Keratinocyte (primary cell): Measurements from ENCODE around the gene XK. TPM values are rescaled to one million over a fixed set of nuclear protein-coding genes. Genes with fewer than 3 reads are reported as not detected.

Experiments used
- DNase-seq: peaks from one replicate; pipeline ENCODE4 v3.0.0-alpha.2; 2011; ENCODE audit warnings: low read depth, missing footprints, low spot score
- FAIRE-seq: peaks from 2 replicates; lab custom pipeline; 2011; peaks lifted over from hg19 to GRCh38; lab: Jason Lieb, UNC
- H2AFZ ChIP-seq: 2 replicates; pipeline ENCODE4 v1.6.0; 2012; ENCODE audit warnings: low read length, control low read depth, inconsistent platforms; ENCODE audit not compliant: control insufficient read depth
- H3K27ac ChIP-seq: 2 replicates; pipeline ENCODE4 v1.5.1; 2011; ENCODE audit warnings: low read length; ENCODE audit not compliant: control insufficient read depth, insufficient read depth
- H3K27me3 ChIP-seq: 3 replicates; pipeline ENCODE4 v1.6.0; 2011; ENCODE audit warnings: low read length; ENCODE audit not compliant: control insufficient read depth, insufficient read depth; ENCODE audit errors: extremely low read depth
- H3K36me3 ChIP-seq, 2 experiments: 2 replicates in 1 of 2; 3 replicates in 1 of 2; pipeline ENCODE4 v1.5.1; 2011; ENCODE audit warnings: low read length in 2 of 2, mild to moderate bottlenecking in 1 of 2; ENCODE audit not compliant: control insufficient read depth in 2 of 2, insufficient read depth in 2 of 2; ENCODE audit errors: extremely low read depth in 1 of 2
- H3K4me1 ChIP-seq: 3 replicates; pipeline ENCODE4 v1.5.1; 2011; ENCODE audit warnings: low read length; ENCODE audit not compliant: control insufficient read depth, insufficient read depth; ENCODE audit errors: extremely low read depth
- H3K4me2 ChIP-seq: 3 replicates; pipeline ENCODE4 v1.6.0; 2011; ENCODE audit warnings: low read depth, low read length; ENCODE audit not compliant: control insufficient read depth, insufficient read depth; ENCODE audit errors: extremely low read depth
- H3K4me3 ChIP-seq, 3 experiments: fragments of 200-600 bp in 1 of 3; sonication (generic) in 1 of 3; 2 replicates in 2 of 3; 3 replicates in 1 of 3; pipeline ENCODE4 v1.5.1; 2011 to 2016; ENCODE audit warnings: low read length in 3 of 3, mild to moderate bottlenecking in 3 of 3, control low read depth in 2 of 3, inconsistent platforms in 1 of 3, low read depth in 1 of 3, mixed read lengths in 1 of 3, mixed run types in 1 of 3, moderate library complexity in 1 of 3; ENCODE audit not compliant: control insufficient read depth in 2 of 3, insufficient read depth in 2 of 3; ENCODE audit errors: extremely low read depth in 1 of 3
- H3K79me2 ChIP-seq: 2 replicates; pipeline ENCODE4 v1.6.0; 2012; ENCODE audit warnings: low read length; ENCODE audit not compliant: control insufficient read depth, insufficient read depth
- H3K9ac ChIP-seq: 3 replicates; pipeline ENCODE4 v1.6.0; 2011; ENCODE audit warnings: low read length; ENCODE audit not compliant: control insufficient read depth, insufficient read depth; ENCODE audit errors: extremely low read depth
- H3K9me1 ChIP-seq: 3 replicates; pipeline ENCODE4 v1.6.0; 2011; ENCODE audit warnings: low read length; ENCODE audit not compliant: control insufficient read depth, insufficient read depth; ENCODE audit errors: extremely low read depth
- H3K9me3 ChIP-seq: 2 replicates; pipeline ENCODE4 v1.5.1; 2012; ENCODE audit warnings: low read depth, low read length; ENCODE audit not compliant: control insufficient read depth
- H4K20me1 ChIP-seq: 3 replicates; pipeline ENCODE4 v1.6.0; 2011; ENCODE audit warnings: low read length; ENCODE audit not compliant: control insufficient read depth, insufficient read depth; ENCODE audit errors: extremely low read depth
- CTCF ChIP-seq, 3 experiments: IDR thresholded peaks in 1 of 3; conservative IDR thresholded peaks in 1 of 3; optimal IDR thresholded peaks in 1 of 3; 2 replicates in 2 of 3; 3 replicates in 1 of 3; pipeline versions ENCODE3 to v1.5.1; 2011; ENCODE audit warnings: low read length in 3 of 3, mild to moderate bottlenecking in 3 of 3, moderate library complexity in 2 of 3, control low read depth in 1 of 3, inconsistent platforms in 1 of 3; ENCODE audit not compliant: insufficient read depth in 2 of 3; ENCODE audit errors: extremely low read depth in 1 of 3
- EZH2 ChIP-seq: IDR thresholded peaks from one replicate; pipeline ENCODE4 v1.6.1; 2012; ENCODE audit warnings: inconsistent platforms, mild to moderate bottlenecking, low read length, moderate library complexity
- dilution Hi-C: fragments of 300-500 bp; cut with MboI; formaldehyde crosslinking; loops from one replicate; pipeline ENCODE4 v1.7.0; 2020; ENCODE audit warnings: low sequenced_read_pairs; ENCODE audit not compliant: extremely low pct_ligation_motif_present
- polyA plus RNA-seq, 5 experiments: library from polyadenylated mRNA; depleted of rRNA in 3 of 5; stranded (reverse) in 3 of 5; stranded (forward) in 1 of 5; unstranded in 1 of 5; fragments of >200 nt; gene quantifications; 1 replicate in 1 of 5; 2 replicates in 3 of 5; 3 replicates in 1 of 5; pipeline versions ENCODE4 v1.2.1 to v1.2.3, GENCODE V29; 2011 to 2012; ENCODE audit warnings: missing spikeins in 2 of 5, low read depth in 1 of 5, low replicate concordance in 1 of 5

Gene XK
- polyA plus RNA-seq, 1 donor (not counting 4 experiments of a cell fraction or from before 2014, with no cell fraction given): 0.17 TPM

DNA sequence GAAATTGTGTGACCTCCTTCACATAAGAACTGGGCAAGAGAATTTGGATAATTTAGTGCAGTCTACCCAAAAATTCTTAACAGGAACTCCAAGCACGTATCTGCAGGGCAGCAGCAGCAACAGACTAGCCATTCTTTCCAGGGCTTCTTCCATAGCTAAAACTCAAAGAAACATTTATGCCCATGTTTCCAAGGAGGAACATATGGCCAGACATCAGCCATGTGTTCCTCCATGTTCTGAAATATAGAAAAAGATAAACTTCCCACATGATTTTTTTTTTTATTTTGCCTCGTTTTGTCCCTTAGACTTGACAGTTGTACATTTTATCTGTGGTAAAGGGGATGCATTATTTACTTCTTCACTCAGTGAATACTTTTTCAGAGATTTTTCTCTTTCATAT, 66.7 kb downstream of the XK start:
- H3K9me1 ChIP-seq: no peaks in the 10 kb centered on the region
- FAIRE-seq (no peak), DNase-seq (no peak)
- H3K9me3 ChIP-seq: no peaks in the 10 kb centered on the region
- no peak overlapping the region for H3K9ac ChIP-seq
- no peak for TF ChIP-seq CTCF (optimal IDR thresholded peaks at IDR 0.05 in 1 of 3, IDR thresholded peaks at IDR 0.05 in 1 of 3, conservative IDR thresholded peaks at IDR 0.05 in 1 of 3; ENCODE audit: extremely low read depth in 1 of 3, insufficient read depth in 2 of 3, low read length in 3 of 3)
- dilution Hi-C loops: no loop called here
- H3K4me2 ChIP-seq: no peak overlapping the region
- no peak overlapping the region for H2AFZ ChIP-seq
- H3K36me3 ChIP-seq: no peaks in the 10 kb centered on the region
- H4K20me1 ChIP-seq: no peaks in the 10 kb centered on the region
- H3K27me3 ChIP-seq: no peaks in the 10 kb centered on the region
- no peak overlapping the region for H3K4me3 ChIP-seq
- H3K4me1 ChIP-seq: peaks cover 2% of the 10 kb centered on the region
- H3K27ac ChIP-seq: no peak overlapping the region
- no peaks in the 10 kb centered on the region for H3K79me2 ChIP-seq

DNA sequence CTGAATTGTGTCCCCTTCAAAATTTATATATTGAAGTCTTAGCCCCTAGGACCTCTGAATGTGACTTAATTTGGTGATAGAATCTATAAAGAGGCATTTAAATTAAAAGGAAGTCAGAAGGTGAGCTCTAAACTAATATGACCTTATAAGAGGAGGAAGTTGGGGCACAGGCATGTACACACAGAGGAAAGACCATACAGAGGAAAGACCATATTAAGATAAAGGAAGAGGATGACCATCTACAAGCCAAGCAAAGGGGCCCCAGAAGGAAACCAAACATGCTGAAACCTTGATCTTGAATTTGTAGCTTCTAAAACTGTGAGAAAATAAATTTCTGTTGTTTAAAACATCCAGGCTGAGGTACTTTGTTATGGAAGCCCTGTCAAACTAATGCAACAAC, 67.3 kb downstream of the XK start:
- Histone ChIP-seq H3K4me2 (no peak overlapping the region), H3K9me3 (no peaks in the 10 kb centered on the region), H3K36me3 (no peaks in the 10 kb centered on the region), H3K27me3 (no peaks in the 10 kb centered on the region), H3K9me1 (no peaks in the 10 kb centered on the region), H3K27ac (no peak overlapping the region), H4K20me1 (no peaks in the 10 kb centered on the region), H2AFZ (no peak overlapping the region), H3K4me3 (no peak overlapping the region), H3K79me2 (no peaks in the 10 kb centered on the region), H3K4me1 (peaks cover 6% of the 10 kb centered on the region), H3K9ac (no peak overlapping the region)
- FAIRE-seq (no peak), DNase-seq (no peak)
- dilution Hi-C loops: no loop called here
- TF ChIP-seq CTCF (optimal IDR thresholded peaks at IDR 0.05 in 1 of 3, IDR thresholded peaks at IDR 0.05 in 1 of 3, conservative IDR thresholded peaks at IDR 0.05 in 1 of 3; ENCODE audit: extremely low read depth in 1 of 3, insufficient read depth in 2 of 3, low read length in 3 of 3) (no peak), EZH2 (no peak)
